ENCODE data around the gene LPCAT2.
"Not testable (repeated sequence)": the region's sequence is repeated elsewhere in the genome, so short reads cannot be mapped to it uniquely, and the experiment has no call there.

LPCAT2 gene

DNA sequence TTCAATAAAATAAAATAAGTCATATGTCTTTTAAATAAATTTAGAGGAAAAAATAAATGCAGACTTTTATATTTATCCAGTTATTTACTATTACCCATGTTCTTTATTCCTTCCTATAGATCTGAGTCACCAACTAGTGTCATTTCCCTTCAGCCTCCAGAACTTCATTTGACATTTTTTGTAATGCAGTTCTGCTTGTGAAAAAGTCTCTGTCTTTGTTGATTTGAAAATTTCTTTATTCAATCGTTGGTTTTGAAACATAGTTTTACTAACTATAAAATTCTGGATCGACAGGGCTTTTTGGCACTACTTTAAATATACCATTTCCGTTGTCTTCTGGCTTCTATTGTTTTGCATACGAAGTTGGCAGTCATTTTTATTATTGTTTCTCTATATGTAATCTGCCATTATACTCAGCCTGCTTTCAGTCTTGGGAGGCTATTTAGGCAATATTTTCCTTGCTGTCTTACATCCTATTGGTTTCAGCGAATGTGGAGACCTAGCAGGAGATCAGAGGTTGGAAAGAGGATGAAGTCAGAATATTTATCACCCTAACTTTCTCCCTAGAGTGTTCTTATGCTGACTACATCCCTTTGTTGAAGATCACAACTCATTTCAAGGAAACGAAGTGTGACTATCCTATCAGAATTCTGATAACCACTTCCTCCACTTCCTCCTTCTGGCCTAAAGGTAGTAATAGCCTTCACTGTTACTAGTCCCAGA lies 104.9 kb downstream of the LPCAT2 start:
- no peak for DNase-seq

DNA sequence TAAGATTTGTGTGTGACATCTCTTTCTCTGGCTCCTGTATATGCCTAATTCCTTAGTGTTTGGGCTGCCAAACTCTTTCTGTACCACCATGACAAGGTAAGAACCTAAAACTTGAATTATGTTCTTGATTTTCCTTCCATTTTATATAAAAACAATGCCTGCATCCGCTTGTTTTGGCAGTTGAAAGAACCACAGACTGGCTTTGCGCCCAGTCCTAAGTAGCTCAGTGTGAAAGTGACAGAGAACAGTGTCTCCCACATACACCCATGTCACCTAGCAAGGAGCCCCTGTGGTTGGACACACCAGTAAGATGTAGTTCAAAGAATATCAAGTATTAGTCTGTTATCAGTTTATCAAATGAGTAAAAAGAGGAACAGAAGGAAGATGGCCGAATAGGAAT lies 106.2 kb downstream of the LPCAT2 start:
- DNase-seq, result no peak

DNA sequence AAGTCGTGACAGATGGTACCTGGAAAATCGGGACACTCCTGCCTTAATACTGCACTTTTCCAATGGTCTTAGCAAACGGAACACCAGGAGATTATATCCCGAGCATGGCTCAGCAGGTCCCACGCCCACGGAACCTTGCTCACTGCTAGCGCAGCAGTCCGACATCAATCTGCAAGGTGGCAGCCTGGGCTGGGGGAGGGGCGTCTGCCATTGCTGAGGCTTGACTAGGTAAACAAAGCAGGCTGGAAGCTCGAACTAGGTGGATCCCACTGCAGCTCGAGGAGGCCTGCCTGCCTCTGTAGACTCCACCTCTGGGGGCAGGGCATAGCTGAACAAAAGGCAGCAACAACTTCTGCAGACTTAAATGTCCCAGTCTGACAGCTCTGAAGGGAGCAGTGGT lies 106.8 kb downstream of the LPCAT2 start:
- DNase-seq, result not testable (repeated sequence)

DNA sequence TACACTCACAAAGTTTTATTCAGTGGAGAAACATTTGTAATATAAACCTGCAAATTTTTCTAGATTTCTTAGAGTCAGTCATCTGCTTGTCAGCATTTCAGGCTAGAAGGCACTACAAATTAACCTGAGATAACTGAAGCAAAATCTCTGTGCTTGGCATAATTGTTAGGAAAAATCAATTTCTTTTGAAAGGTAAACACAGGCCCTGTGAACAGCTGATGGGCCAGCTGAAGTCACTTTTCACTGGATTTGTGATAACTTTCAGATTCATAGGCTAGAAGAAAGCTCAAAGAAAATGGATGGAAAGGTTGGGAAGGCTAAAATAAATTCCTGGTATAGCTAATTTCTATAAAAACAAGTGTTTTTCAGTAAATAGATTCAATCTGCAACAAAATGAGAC lies 112.9 kb downstream of the LPCAT2 start:
- DNase-seq, result no peak

DNA sequence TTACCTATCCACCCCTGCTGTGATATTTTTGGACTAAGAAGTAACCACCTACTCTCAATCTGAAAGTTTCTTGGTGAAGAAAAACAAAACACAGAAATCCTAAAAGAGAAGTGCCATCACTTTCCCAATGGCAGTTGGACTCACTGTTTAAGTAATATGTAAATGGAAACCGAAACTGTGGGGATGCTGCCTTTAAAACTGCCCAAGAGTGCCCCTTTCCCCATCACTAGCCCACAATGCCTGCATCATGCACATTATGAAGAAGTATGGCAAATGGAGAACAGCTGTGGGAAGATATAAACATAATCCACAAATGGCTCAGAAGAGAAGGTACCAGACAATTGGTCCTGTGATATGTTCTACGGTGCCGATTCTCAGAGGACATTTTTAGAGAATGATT lies 113.4 kb downstream of the LPCAT2 start:
- no peak for DNase-seq

DNA sequence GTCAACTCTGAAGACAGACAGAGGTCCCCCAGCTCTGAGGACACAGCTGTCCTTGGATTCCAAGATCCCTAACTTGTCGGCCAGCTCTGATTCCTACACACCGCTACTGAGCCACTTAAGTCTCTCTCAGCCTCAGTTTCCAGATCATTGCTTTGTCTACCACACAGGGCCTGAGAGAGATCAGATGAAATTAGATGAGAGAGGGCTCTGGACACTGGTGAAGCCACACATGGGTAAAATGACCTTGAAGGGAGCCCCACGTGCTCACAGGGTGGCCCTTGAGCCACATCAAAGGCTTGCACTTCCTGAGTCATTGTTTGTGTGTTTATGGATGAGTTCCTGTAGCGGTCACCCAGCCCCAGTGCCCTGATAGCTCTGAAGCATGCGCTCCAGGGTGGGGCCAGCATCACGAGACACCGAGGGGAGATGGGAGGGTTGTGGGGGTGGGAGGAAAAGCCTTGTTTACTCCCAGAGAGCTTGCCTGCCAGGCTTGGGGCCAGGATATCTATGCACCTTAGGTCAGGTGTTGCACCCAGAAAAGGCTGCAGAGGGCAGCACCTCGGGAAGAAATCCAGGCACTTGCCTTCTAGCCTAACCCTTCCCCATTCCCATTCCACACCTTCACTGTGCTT lies 114.2 kb downstream of the LPCAT2 start:
- DNase-seq, result no peak

DNA sequence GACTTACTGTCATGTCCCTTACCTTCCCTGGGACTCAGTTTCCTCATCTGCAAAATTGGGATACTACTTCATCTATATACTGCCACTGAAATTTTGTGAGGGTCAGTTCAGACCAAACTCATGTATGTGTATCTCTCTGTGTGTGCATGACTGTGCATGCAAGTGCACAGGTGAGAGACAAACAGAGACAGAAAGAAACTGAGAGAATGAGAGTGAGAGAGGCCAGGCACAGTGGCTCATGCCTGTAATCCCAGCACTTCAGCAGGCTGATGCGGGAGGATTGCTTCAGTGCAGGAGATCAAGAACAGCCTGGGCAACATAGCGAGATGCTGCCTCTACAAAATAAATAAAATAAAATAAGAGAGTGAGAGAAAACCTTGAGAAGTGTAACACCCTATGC lies 114.8 kb downstream of the LPCAT2 start:
- no peak for DNase-seq

DNA sequence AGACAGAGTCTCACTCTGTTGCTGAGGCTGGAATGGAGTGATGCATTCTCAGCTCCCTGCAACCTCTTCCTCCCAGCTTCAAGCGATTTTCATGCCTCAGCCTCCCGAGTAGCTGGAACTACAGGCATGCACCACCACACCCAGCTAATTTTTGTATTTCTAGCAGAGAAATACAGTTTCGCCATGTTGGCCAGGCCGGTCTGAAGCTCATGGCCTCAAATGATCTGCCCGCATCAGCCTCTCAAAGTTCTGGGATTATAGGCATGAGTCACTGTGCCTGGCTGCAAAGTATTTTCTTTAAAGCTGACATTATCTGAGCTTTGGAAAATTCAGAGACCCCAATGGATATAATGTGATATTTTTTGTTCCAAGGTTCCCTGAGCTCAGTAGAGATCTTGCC lies 115.8 kb downstream of the LPCAT2 start:
- no peak for DNase-seq

DNA sequence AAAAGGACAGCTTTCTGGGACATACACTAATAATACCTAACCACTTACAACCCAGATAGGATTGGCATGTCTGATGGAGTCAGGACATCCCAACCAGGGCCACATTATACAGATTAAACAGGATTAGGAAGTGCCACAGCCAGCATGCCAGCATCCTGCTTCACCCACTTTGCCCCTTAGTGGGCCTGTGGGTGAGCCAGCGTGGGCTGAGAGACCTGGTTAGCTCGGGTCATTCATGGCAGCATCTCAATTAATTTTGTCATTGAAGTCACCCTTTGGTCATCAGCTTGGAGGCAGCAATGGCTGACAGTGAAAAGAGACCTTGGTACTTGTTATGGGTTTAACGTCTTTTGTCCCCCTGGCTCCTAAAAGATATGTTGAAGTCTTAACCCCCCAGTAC lies 117.0 kb downstream of the LPCAT2 start:
- DNase-seq, result no peak

DNA sequence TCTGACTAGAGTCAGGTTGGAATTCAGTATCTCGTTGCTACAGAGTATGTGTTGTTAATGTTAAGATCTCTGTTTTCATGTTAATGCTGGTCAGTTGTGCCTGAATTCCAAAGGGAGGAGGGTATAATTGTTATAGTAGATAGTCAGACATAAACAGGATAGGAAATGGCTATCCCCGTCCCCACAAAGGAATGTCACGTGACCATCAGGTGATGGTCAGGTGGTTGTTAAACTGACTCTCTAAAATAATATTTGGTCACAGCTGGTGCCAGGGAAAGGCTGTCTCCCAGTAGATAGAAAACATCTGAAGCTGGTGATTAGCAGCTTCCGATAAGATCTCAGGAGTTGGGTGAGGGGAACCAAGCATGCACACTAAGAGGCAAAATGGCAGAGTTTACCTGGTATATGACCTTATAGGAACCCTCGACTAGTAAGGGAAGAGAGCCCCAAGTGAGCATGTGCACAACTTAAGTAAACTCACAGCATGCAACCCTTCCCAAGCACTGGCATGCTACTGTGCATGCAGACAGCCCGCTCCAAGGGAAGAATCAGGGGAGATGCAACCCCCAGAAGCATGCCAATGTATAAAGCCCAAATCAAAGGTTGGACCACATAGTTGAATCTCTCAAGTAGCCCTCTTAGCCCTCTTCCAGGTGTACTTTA lies 119.6 kb downstream of the LPCAT2 start:
- DNase-seq, result no peak

DNA sequence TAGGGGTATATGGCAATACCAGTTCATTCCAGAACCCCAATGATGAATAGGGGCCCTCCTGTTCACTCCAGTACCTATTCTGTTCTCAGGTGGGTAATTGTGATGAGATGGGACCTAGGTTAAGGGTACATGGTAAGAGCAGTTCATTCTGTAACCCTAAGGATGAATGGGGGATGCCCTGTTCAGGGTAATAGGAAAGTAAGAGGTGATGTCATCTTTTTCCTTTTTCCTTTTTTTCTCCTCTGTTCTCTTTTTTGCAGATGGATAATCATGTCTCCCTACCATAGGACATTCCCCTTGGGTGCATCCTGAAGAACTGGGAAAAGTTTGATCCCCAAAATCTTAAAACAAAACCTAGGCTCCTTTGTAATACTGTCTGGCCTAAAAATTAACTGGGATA lies 121.9 kb downstream of the LPCAT2 start:
- DNase-seq, result no peak

DNA sequence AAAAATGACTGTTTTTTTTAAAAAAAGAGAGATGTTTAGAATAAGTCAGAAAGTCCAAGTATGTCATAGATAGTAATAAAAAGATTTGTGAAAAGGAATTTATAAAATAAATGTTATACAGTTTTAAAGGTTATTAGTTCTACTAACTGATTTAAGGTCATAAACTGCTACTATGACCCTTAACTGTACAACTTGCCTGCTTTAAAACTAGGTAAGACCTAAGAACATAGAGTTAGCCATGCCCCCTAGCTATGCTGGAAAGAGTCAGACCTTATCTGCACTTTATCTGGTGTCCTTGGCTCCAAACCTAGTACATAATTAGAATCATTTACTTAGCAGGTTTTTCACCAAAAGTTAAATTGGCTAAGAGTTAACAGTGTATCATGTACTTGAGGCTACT lies 123.4 kb downstream of the LPCAT2 start:
- no peak for DNase-seq

DNA sequence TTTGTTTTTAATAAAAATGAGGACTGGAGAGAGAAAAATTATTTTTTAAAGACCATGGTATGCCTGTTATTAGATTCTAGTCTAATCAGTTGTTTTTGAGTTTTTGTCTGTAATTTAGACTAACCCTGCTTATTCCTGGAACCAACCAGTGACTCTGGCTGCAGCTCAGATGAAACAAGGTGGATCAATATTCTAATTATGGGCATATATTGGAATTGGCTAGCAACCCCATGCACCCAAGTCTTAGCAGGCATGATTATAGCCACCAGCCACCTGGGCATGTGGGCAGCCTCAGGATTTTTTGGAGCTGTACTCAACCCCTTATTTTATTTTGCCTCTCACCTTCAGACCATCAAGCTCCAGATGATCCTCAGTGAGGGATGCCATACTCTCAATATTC lies 125.3 kb downstream of the LPCAT2 start:
- no peak for DNase-seq
